Measurements from ENCODE around the gene RPL12.
"Not testable (repeated sequence)": the region's sequence is repeated elsewhere in the genome, so short reads cannot be mapped to it uniquely, and the experiment has no call there.

The RPL12 gene

DNA sequence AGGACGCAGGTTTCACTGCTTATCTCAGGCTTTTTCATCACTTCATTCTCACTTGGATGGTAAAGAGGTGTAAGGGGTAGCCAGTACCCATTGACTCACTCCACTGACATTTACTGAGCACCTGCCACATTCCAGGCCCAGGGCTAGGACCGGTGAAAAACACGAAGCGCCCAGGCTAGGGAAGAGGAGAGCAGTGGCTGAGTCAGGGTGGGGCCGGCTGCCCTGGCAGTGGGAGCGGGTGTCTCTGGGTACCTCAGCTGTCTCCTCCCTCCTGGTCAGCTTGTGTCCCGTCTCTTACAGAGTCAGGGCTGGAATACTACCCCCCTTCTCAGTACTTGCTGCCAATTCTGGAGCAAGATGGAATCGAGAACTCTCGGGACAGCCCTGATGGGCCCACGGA, 22.3 kb upstream of the RPL12 start:
- H3K4me3 ChIP-seq (ENCODE audit: low read length): no peak overlapping the region
- TF ChIP-seq, protein P1, sequence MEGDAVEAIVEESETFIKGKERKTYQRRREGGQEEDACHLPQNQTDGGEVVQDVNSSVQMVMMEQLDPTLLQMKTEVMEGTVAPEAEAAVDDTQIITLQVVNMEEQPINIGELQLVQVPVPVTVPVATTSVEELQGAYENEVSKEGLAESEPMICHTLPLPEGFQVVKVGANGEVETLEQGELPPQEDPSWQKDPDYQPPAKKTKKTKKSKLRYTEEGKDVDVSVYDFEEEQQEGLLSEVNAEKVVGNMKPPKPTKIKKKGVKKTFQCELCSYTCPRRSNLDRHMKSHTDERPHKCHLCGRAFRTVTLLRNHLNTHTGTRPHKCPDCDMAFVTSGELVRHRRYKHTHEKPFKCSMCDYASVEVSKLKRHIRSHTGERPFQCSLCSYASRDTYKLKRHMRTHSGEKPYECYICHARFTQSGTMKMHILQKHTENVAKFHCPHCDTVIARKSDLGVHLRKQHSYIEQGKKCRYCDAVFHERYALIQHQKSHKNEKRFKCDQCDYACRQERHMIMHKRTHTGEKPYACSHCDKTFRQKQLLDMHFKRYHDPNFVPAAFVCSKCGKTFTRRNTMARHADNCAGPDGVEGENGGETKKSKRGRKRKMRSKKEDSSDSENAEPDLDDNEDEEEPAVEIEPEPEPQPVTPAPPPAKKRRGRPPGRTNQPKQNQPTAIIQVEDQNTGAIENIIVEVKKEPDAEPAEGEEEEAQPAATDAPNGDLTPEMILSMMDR (IDR thresholded peaks at IDR 0.05; ENCODE audit: insufficient read depth, low read depth, low read length, missing control alignments): no peak

GRCh38 chr9:127470662-127471061, 19.5 kb upstream of the RPL12 start:
- no peak overlapping the region for H3K4me3 ChIP-seq (ENCODE audit: low read length)
- no peak for DNase-seq (ENCODE audit: low read depth)
- TF ChIP-seq, protein P1 (IDR thresholded peaks at IDR 0.05; ENCODE audit: insufficient read depth, low read depth, low read length, missing control alignments): no peak

More for the DNA sequence above, 22.3 kb upstream of the RPL12 start:
- no peak for DNase-seq (ENCODE audit: low read depth)

- TF ChIP-seq, protein P1 (IDR thresholded peaks at IDR 0.05; ENCODE audit: insufficient read depth, low read depth, low read length, missing control alignments): no peak
- no peak for DNase-seq (ENCODE audit: low read depth)
- no peak overlapping the region for H3K4me3 ChIP-seq (ENCODE audit: low read length)
Observed at GRCh38 chr9:127467621-127468020, 16.4 kb upstream of the RPL12 start.

- H3K4me3 ChIP-seq (ENCODE audit: low read length); DNase-seq (ENCODE audit: low read depth): not testable (repeated sequence)
Observed at GRCh38 chr9:127466407-127466917, 15.3 kb upstream of the RPL12 start.

DNA sequence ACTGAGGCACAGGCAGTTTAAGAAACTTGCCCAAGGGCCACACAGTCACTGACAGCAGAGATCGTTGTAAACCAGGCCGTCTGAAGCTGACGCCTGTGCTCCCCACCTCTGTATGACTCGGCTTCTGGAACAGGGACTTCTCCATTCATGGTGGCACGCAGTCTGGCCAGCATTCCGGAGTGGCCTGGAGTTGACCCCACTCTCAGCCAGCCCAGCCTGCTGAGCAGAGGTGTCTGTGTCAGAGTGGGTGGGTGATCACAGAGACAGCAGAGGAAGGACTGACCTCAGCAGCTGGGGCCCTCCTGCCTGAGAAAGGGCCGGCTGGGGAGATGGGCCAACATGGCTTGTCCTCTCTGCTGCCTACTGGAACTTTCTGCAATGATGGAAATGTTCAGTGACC, 12.7 kb upstream of the RPL12 start:
- H3K4me3 ChIP-seq (ENCODE audit: low read length): no peak overlapping the region
- no peak for DNase-seq (ENCODE audit: low read depth)
- TF ChIP-seq, protein P1 (IDR thresholded peaks at IDR 0.05; ENCODE audit: insufficient read depth, low read depth, low read length, missing control alignments): no peak

- DNase-seq (ENCODE audit: low read depth): no peak
- no peak overlapping the region for H3K4me3 ChIP-seq (ENCODE audit: low read length)
- TF ChIP-seq, protein P1 (IDR thresholded peaks at IDR 0.05; ENCODE audit: insufficient read depth, low read depth, low read length, missing control alignments): no peak
Observed at GRCh38 chr9:127463382-127463781, 12.2 kb upstream of the RPL12 start.

- no peak for DNase-seq (ENCODE audit: low read depth)
- no peak overlapping the region for H3K4me3 ChIP-seq (ENCODE audit: low read length)
- TF ChIP-seq, protein P1 (IDR thresholded peaks at IDR 0.05; ENCODE audit: insufficient read depth, low read depth, low read length, missing control alignments): no peak
Observed at GRCh38 chr9:127458921-127459320, 7.7 kb upstream of the RPL12 start.
